ENCODE data around the gene YIPF3.

GRCh38 chr6:43465948-43466347, 50.8 kb downstream of the YIPF3 start:
- no peak for TF ChIP-seq POLR2A (IDR thresholded peaks at IDR 0.05; ENCODE audit: low read depth)
- TF ChIP-seq CTCF (IDR thresholded peaks at IDR 0.05): no peak
- TF ChIP-seq POLR2AphosphoS5 (IDR thresholded peaks at IDR 0.05): no peak

Data from esophagus muscularis mucosa (tissue), 3 donors.